Measurements from ENCODE around the gene OAF.

DNA sequence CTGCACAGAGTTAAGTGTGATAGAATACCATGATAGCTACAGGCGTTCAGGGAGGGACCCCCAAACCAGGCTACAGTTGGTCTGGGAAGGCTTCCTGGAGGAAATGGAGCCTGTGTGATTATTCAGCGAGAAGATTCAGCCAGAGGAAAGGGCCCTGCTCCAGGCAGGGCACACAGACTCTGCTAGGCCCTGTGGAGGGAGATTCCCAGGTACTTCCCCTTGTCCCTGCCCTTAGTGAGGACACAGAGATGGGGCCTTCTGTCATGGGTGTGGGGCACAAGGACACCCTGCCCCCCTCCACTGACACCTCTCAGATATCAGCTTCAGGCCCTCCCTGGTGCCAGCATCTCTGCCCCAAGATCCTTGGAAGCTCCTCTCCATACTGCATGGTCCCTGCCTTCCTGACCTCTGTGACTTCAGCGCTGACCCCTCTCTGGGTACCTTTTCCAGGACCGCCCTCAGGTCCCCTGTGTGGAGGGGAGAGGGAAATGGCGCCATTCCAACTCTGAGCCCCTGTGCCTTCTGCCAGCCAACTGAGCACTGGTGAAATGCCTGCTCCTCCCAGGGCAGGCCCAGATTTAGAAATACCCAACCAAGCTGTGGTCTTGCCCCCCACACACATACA, 16.5 kb downstream of the OAF start:
- TF ChIP-seq CTCF (IDR thresholded peaks at IDR 0.05), result no peak
- TF ChIP-seq POLR2A (IDR thresholded peaks at IDR 0.05), result no peak

Measured in heart left ventricle (tissue), 13 donors.